ENCODE measurements around the gene UXS1.

- TF ChIP-seq SIX5 (IDR thresholded peaks at IDR 0.05; ENCODE audit: low read depth, low read length) (no peak), POLR2A (IDR thresholded peaks at IDR 0.05; ENCODE audit: control extremely low read depth in 1 of 2, low read depth in 2 of 2, low read length in 2 of 2) (no peak), CTCF (IDR thresholded peaks at IDR 0.05; ENCODE audit: control extremely low read depth in 1 of 3, insufficient read depth in 1 of 3, low read depth in 1 of 3, low read length in 3 of 3) (no peak)
Observed at GRCh38 chr2:106232638-106233349, 38.7 kb upstream of the UXS1 start.

All from H1 (cell line).